Activated naive CD8-positive, alpha-beta T cell treated with anti-CD3 and anti-CD28 coated beads, Interleukin-2, amount 50 U/mL, for 16 hours (primary cell): Measurements from ENCODE around the gene LAMP1.
"Not testable (repeated sequence)": the region's sequence is repeated elsewhere in the genome, so short reads cannot be mapped to it uniquely, and the experiment has no call there.

Source experiments
- DNase-seq: peaks from one replicate; pipeline ENCODE4 v3.0.0-alpha.2; 2020; ENCODE audit warnings: low read depth, low spot score

The LAMP1 gene

DNA sequence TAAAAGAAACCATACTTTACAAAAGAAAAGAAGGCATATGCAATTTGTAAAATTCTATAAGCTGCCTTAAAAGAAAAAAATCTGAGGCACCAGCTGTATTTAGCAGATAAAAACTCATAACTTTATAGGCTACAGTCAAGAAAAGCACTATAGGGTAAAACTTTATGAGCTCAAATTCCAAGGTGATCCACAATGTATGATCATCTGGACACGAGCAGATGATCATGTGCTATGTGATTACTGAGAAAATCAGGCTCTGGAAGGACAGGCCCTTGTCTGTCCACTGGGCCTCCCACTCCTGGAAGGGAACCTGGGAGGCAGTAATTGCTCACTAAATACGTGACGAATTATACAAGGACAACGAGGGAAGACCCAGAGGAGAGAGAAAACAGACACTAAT is 59.6 kb downstream of the LAMP1 start:
- no peak for DNase-seq

DNA sequence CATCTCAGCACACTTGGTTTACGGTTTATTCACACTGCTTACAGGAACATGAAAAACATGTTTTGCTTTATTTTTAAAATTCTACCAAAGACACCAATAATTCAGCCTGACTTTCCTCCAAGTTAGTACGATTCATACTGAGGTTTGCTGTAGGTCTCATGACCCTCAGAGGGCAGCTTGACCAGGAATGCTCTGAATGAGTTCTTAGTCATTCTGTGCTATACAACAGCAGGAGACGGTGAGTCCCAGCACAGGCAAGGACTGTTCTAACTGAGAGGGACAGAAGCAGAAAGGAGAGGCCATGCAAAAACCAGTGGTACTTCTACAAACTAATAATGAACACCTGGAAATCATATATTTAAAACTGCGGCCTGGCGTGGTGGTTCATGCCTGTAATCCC is 60.5 kb downstream of the LAMP1 start:
- DNase-seq, result no peak

DNA sequence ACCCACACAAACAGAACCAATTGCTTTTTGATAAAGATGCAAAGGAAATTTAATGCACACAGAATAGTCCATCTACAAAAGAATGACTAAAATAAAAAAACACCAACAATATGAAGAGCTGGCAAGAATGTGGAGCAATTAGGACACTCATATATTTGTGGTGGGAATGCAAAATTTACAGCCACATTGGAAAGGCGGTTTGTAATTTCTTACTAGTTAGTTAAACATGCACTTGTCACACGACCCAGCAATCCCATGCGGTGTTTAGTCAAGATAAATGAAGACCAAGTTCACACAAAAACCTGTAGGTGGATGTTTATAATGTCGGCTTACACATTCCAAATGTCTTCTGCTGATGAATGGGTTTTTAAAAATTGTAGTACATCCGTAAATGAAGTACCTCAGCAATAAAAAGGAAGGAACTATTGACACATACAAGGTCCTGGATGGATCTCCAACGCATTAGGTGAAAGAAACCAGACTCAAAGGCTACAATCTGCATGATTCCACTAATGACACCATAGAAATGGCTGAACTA is 61.7 kb downstream of the LAMP1 start:
- no peak for DNase-seq

DNA sequence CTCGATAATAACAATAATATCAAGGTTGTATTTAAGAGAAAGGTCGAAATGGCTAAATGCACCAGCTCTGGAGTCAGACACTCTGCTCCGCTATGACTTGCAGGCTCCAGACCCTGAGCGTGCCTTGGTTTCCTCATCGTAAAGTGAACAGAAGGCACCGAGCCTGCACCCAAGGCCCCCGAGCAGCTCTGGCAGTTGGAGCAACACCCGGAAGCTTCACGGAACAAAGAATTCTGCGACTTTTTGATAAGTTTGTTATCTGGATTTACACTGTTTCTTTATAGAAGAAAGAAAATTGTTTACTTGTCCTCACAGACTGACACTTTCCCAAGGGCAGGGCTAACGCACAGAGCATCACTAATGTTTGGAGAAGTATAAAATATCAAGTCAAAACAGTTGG is 62.5 kb downstream of the LAMP1 start:
- no peak for DNase-seq

DNA sequence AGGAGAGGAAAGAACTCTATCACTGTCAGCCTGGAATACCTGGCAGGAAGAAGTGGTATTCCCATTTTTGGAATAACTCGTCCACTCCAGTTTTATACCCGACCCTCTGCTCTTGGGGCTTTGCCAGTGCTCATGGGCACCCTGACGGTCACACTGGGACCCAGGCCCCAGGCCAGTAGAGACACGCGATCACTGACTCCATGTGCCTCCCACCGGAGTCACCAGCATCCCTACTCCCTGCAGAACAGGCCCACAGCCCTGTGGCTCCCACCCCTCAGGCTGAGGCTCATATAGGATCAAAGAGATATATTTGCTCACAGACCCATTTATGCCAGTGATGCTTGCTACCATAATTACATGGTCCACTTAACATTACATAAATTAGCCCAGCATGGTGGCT is 63.4 kb downstream of the LAMP1 start:
- no peak for DNase-seq

DNA sequence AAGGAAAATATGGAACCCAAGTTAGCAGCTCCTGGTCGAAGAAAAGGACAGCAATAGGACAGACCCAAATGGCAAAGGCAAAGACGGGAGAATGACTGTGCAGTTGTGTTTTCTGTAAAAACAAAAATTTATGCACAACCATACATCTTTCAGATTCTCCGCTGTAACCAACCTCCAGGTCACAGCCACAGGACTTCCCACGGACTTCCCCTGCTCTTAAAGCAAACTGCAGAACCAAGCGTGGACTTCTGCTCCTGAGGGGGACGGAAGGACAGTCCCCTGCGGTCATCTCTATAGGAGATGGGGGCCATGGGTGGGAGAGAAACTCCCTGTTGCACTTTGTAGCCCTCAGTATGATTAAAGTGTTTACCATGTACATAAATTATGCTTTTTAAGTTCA is 64.4 kb downstream of the LAMP1 start:
- no peak for DNase-seq

DNA sequence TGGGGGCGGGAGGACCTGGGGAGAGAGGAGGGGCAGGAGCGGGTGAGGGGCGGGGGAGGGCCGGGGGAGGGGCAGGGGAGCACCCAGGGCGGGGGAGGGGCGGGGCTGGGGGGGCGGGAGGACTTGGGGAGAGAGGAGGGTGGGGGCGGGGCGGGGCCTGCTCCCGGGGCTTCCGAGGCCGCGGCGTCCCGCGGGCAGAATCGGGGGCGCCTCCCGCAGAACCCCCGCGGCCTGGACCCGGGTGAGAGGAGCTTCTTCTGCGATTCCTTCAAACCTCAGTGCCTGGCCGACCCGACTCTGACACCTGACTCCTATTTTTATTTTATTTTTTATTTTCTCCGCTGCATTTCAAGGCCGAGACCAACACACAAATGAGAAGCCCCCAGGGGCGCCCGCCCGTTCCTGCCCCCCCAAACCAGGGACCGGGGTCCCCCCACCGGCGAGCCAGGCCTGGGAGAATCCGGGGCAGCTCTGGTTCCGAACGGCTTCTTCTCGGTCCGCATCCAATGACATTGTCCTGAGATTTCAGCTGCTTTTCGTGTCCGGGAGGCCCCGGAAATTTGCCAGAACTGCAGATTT is 67.4 kb downstream of the LAMP1 start:
- no peak for DNase-seq

DNA sequence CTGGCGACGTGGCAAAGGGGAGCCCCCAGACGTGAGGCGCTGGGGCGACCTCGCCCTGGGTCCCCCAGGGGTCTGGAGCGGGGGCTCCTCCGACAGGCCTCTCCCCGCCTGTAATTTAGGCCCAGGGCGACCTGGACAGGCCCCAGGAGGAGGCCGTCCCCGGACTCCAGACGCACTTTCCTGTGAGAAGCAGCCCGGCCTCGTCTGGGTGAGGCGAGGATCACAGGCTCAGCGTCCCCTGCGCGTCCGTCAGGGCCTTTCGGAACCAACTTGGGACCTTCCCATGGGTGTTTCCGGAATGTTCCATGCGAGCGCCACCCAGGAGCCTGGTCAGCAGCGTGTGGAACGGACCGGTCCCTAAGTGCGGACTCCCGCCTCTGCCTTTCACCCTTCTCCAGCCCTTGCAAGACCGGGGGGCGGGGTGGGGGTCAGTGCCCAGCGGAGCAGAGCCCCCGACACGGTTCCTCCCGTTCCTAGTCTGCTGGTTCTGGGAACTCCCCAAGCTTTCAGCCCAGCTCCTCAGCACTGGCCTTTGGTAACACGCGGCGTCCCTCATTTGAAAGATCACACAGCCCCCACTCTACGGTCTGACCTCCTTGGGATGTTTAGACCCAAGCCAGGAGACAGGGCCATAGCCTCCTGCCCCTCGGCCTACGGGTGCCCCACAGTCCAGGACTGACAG is 68.0 kb downstream of the LAMP1 start:
- no peak for DNase-seq

DNA sequence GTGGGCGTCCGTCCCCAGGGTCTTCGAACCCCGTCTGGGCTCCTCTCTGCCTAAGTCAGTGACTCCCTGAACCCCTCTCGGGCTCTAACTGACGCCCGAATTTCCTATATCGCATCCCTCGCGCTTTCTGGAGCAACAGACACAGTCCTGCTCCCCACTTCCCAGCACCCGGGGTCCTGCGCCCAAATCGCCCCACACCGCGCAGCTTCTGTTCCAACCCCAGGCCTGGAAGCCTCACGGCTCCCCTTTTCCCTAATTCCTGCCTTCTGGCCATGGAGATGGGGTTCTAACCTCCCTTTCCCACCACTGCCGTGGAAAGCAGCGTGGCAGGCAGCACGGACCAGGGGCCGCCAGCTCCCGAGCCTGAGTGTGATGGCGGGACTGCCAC is 68.5 kb downstream of the LAMP1 start:
- no peak for DNase-seq

DNA sequence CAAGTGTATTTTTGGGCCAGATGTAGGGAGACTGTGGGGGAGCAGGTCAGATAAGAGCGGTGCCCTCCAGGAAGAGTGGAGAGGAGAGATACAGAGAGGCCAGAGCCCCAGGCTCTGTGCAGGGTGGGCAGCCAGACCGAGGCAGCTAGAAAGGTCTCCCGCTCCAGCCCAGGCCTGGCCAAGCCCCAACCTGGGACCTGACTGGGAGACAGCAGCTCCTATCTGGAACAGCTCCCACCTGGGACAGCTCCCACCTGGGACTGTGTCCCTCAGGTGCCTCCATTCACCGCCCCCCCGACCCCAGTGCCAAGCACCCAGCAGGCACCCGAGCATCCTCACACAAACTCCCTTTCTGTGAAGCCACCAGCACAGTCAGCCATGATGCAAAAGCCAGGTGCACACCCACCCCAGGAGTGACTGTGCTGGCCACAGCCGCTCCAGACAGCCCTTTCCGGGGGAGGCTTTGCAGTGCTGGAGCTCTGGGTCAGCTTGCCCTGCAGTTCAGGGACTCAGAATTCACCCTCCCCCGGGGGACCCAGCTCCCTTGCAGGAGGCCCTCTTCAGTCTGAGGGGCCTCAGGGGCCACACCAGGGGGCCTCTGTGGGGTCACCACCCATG is 69.0 kb downstream of the LAMP1 start:
- DNase-seq, result no peak

DNA sequence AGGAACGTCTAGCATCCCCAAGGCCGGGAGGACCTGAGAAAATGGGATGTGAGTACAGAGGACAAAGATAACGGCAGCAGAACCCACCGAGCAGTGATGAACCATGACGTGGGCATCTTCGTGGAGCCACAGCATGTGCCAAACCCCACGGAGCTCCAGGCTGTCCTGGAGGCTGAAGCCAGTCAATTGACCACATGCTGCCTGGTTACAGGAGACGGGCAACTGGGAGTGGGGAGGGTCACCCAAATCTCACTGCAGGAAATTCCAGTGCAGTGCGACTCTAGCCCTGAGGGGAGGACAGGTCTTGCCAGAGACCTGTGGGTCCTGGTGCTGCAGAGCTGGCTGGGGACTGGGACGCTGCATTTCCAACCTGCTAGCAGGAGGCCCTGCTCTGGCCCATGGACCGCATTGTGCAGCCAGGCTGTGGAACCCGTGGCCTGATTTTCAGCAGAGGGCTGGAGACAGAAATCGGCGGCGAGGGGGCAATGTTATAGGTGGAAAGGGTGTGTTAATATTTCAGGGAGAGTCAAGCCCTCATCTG is 70.1 kb downstream of the LAMP1 start:
- no peak for DNase-seq

DNA sequence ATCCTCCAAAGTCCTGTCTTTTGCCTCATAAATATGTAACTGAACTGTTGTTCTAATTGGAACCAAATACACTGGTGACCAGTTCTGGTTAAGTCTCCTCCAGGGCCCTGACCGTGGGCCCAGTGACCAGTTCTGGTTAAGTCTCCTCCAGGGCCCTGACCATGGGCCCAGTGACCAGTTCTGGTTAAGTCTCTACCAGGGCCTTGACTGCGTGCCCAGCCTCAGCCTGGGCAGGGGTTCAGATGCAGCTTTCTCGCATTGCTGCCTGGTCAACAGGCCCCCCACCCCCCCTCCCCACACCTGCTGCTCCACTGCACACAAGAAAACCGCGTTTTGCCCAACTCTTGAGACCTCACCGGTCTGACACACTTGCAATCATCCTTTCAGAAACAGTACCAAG is 70.7 kb downstream of the LAMP1 start:
- no peak for DNase-seq

DNA sequence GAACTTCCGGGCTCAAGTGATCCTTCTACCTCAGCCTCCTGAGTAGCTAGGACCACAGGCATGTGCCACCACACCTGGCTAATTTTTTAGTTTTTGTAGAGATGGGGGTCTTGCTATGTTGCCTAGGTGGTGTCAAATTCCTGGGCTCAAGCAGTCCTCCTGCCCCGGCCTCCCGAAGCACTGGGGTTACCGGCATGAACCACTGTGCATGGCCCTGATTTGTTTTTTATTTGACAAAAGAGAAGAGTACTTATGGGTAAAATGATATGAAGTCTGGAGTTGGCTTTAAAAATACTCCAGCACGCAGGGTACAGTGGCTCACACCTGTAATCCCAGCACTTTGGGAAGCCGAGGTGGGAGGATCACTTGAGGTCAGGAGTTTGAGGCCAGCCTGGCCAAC is 71.3 kb downstream of the LAMP1 start:
- not testable (repeated sequence) for DNase-seq

DNA sequence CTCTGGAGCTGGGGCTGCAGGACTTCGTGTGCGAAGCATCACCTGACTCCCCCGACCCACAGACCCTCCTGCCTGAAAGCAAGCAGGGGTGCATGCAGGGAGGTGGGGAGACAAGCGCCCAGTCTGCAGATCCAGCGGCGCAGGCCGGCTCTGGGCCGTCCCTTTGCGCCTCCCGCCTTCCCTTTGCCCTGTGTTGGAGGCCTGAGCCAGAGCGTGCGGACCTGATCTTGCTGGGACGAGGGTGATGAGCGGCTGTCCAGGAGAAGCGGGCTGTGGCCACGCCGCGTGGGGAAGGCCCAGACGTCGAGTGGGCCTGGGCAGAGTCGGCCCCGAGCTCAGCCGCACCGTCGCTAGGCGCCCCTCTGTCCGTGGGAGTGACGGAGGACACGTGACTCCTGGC is 72.2 kb downstream of the LAMP1 start:
- no peak for DNase-seq

DNA sequence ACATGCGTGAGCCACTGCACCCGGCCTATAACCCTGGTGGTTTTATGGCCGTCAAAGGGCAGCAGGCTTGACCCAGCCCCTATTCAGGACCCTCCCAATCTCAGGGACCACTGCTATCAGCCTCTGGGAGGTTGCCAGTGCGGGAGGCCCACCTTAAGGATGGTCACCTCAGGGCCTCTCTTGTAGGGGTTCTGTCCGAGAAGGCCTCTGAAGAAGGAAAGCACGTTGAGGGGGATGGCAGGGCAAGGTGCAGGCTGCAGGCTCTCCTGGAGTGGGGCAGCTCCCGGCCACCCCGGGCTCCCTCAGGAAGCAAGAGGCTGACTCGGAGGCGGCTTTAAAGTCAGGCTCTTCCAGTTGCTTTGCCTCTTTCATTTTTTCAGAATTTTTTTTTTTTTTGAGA is 72.8 kb downstream of the LAMP1 start:
- DNase-seq, result no peak

DNA sequence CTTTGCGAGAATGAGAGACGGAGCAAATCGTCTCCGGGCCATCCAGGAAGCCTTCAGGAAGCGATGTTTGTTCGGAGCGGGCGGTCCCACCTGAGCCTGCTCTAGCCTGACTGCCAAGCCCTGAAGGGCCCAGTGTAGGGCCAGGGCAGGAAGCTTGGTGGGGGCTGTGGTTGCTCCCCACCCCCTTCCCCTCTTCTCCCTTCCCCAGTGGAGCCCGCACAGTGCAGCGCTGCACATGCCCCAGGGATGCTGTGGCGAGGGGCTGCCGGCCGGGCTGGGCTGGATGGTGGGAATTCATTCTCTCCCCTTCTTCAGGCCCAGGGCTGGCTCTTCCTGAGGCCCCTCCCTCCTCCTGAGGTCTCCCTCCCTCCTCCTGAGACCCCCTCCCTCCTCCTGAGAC is 74.0 kb downstream of the LAMP1 start:
- DNase-seq, result no peak

DNA sequence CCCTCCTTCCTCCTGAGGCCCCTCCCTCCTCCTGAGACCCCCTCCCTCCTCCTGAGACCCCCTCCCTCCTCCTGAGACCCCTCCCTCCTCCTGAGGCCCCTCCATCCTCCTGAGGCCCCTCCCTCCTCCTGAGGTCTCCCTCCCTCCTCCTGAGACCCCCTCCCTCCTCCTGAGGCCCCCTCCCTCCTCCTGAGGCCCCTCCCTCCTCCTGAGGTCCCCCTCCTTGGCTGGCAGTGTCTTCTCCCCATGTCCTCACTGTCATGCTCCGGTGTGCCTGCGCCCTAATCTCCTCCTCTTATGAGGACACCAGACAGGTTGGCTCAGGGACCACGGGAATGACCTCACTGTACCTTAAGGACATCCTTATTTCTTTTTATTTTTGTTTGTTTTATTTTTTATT is 74.7 kb downstream of the LAMP1 start:
- not testable (repeated sequence) for DNase-seq
